Measurements from ENCODE around the gene DSTN. TPM values are rescaled to one million over a fixed set of nuclear protein-coding genes. Genes with fewer than 3 reads are reported as not detected.

DSTN gene
- total RNA-seq, 1 donor: 550 TPM

DNA sequence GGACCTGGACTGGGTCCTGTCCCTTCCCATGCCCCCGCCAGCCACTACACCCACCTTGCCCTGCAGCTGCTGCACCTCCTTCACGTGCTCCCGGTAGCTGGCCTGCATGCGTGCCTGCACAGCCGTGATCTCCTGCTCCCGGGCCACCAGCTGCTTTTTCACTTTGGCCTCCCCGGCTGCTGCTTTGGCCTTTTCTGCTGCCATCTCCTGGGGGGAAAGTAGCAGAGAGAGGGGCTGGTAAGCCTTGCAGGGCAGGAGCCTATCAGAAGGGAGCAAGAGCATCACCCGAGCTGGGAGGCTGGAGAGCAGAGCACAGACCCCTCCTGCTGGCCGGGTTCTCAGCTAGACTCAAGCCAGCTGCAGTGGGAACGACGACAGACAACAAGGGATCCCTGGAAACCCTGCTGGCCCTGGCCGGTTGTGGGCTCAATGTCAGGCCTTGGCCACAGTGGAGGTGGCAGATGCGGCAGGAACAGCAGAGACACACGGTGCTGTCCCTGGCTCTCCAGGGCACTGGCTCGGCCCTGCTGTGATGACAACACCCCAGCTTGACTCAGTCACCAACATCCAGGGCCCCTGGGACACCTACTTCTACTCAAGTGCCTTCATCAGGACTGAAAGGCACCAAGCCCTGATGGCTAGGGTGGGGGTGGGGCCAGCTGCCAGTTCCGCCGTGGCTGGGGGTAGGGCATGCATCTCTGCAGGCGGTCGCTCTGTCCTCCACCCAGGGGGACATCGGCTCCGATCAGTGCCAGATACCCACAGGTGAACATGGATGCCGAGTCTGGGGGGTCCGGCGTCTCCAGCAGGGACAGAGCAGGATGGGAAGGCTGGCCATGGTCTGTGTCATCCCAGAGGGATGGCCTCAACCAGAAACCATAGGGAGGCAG, 66.9 kb downstream of the DSTN start:
- no peak for DNase-seq (ENCODE audit: low read depth)
- TF ChIP-seq, protein P1, sequence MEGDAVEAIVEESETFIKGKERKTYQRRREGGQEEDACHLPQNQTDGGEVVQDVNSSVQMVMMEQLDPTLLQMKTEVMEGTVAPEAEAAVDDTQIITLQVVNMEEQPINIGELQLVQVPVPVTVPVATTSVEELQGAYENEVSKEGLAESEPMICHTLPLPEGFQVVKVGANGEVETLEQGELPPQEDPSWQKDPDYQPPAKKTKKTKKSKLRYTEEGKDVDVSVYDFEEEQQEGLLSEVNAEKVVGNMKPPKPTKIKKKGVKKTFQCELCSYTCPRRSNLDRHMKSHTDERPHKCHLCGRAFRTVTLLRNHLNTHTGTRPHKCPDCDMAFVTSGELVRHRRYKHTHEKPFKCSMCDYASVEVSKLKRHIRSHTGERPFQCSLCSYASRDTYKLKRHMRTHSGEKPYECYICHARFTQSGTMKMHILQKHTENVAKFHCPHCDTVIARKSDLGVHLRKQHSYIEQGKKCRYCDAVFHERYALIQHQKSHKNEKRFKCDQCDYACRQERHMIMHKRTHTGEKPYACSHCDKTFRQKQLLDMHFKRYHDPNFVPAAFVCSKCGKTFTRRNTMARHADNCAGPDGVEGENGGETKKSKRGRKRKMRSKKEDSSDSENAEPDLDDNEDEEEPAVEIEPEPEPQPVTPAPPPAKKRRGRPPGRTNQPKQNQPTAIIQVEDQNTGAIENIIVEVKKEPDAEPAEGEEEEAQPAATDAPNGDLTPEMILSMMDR (IDR thresholded peaks at IDR 0.05; ENCODE audit: insufficient read depth, low read depth, low read length): peak; percentile 7
- no peak overlapping the region for H3K4me3 ChIP-seq (ENCODE audit: low read depth, low read length)

DNA sequence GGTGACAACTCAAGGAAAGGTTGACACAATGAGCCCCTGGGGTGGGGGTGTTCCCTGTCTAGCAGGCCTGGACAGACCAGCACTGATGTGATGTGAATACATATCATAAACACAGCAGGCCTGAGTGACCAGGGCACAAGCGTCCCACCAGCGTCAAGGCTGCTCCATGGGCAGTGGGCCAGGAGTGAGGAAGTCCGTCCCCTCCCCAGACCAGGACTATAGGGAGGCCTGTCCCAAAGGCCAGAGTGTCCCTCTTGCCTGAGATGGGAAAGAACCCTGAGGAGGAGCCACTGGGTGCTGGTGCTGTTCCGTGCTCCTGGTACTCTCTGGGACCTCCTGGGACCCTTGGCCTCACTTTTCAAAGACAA, 67.5 kb downstream of the DSTN start:
- no peak overlapping the region for H3K4me3 ChIP-seq (ENCODE audit: low read depth, low read length)
- DNase-seq (ENCODE audit: low read depth): no peak
- TF ChIP-seq, protein P1 (IDR thresholded peaks at IDR 0.05; ENCODE audit: insufficient read depth, low read depth, low read length): no peak

DNA sequence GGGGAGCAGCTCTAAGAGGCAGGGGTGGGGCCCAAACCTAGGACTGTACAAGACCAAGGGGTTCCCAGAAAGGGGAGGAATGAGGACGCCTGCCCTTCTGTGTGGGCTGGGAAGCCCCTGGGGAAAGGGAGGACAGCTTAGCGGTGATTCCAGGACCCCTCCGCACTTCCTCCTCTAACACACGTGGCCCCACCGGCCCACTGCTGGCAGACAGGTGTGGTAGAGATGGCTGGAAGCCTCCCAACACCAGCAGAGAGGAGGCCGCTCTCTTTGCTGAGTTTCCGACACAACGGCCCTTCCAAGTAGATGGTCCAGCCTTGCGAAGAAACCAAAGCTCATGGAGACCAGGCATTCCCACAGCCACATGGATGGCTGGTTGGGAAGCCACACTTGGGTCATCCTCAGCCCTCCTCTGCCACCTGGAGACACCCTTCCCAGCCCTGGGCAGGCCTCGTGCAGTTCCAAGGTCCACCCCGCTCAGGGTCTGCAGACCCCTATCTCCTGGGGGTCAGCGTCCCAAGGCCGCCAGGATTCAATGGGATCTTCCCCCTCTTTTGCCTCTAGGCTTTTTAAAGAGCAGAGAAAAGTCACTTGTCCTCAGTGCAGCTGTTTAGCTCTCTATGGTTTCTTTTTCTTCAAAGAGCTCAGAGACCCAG, 68.2 kb downstream of the DSTN start:
- no peak for DNase-seq (ENCODE audit: low read depth)
- TF ChIP-seq, protein P1 (IDR thresholded peaks at IDR 0.05; ENCODE audit: insufficient read depth, low read depth, low read length): no peak
- no peak overlapping the region for H3K4me3 ChIP-seq (ENCODE audit: low read depth, low read length)

DNA sequence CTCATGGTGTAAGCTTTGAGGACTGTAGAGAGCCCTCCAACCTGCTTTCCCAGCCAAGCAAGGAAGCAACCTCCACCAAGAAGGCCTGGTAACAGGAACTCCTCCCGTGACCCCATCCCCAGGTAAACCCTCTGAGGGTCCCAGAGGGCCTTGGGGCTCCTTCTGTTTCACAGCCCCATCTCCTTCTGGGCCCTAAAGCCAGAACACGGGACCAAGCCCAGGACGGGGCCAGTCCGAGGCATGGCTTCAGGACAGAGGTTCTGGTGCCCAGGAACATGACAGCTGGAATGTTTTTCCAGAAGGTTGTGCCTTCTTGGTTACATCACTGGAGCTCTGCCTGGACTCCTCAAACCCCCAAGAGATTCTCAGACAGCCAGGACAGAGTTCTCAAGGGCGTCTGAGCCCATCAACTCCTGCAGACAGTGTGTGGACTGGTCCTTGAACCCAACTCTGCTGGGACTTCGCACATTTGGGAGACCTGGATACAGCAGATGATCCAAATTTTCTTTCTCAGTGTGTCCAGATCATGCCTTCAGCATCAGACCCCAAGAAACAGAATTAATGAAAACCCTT, 69.0 kb downstream of the DSTN start:
- no peak for DNase-seq (ENCODE audit: low read depth)

GRCh38 chr20:17640146-17640874, 70.4 kb downstream of the DSTN start:
- TF ChIP-seq, protein P1 (IDR thresholded peaks at IDR 0.05; ENCODE audit: insufficient read depth, low read depth, low read length): no peak
- no peak overlapping the region for H3K4me3 ChIP-seq (ENCODE audit: low read depth, low read length)
- DNase-seq (ENCODE audit: low read depth): no peak

More for the DNA sequence above, 69.0 kb downstream of the DSTN start:
- TF ChIP-seq, protein P1 (IDR thresholded peaks at IDR 0.05; ENCODE audit: insufficient read depth, low read depth, low read length): no peak
- H3K4me3 ChIP-seq (ENCODE audit: low read depth, low read length): no peak overlapping the region

DNA sequence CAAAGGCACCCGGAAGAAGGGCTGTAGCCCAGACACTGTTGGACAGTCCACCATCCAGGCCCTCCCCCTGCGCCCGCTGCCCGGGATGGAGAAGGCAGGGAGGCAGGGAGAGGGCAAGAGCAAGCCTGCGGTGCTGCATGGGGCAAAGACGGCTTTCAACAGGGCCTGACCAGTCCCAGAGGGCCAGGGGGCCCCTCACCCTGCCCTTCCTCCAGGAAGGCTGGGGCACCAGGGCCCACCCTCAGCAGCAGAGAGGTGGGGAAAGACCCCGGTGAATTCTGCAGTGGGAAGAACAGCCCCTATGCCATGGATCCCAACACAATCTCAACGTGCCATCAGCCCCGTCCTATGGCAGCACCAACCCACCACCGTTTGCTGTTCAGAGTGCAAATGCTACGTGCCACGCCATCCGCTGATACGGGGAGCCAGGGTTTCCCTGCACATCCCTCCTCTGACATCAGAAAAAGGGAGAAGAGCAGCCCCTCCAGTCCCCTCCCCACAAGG, 71.1 kb downstream of the DSTN start:
- no peak for DNase-seq (ENCODE audit: low read depth)
- TF ChIP-seq, protein P1 (IDR thresholded peaks at IDR 0.05; ENCODE audit: insufficient read depth, low read depth, low read length): no peak

More for the DNA sequence above, 71.1 kb downstream of the DSTN start:
- H3K4me3 ChIP-seq (ENCODE audit: low read depth, low read length): no peak overlapping the region
